ENCODE data around the gene PLEKHG5.

PLEKHG5 gene

DNA sequence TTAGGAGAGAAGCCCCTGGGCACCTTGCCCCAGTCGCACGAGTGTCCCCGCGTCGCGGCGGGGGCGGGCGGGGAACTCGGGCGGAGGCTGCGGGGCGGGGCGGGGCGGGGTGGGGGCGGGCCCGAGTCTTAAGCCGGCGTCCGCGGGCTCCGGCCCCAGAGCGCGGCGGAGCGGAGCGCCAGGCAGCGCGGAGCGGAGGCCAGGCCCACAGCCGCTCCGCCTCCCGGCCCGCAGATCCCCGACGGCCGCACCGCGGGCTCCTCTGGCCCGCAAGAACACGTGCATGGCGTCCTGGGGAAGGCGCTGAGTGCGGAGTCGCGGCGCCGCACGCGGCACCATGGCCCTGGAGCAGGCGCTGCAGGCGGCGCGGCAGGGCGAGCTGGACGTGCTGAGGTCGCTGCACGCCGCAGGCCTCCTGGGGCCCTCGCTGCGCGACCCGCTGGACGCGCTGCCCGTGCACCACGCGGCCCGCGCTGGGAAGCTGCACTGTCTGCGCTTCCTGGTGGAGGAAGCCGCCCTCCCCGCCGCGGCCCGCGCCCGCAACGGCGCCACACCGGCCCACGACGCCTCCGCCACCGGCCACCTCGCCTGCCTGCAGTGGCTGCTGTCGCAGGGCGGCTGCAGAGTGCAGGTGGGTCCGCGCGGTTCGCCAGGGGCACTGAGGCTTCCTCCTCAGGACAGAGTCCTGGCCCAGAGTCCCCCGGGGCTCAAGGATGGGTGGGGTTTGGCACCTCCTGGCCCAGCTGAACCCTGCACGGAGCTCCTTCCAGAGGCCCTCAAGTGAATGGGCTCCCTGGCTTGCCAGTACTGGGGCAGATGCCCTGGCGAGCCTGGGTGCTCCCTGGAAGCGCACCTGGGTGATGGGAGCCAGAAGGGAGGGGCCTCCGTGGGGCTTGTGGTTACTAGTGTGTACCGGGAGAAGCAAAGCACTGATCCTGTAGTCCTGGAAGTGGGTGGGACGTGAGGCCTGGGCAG is 66.6 kb downstream of the PLEKHG5 start, which contains the start of gene ESPN:
Gene ESPN, plus strand, starts transcription at position 158 of the 975 bp plus-strand sequence. Its CDS starts 180 bp downstream, at position 338.
- no peak for DNase-seq

DNA sequence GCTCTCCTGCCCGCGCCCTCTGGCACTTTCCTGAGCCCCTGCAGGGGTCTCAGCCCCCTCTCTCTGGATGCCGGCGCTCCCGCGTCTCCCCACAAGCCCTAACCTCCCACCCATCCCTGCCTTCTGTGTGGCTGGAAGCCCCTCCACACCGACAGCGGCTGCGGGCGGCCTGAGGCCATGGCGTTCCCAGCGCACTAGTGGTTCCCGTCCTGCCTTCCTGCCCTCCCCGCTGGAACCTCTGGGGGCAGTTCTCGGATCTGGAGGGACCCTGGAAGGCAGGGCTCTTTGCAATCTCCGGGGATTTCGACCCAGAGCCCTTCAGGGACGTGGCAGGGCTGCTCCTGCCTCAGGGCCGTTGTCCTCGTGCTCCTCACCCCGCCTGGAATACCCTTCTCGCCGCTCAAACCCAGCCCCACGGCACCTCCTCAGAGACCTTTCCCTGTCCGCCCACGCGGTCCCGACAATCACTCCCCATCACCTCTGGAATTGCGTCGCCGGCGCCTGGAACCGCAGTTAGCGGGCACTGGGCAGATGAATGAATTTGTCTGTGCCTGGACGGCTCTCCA is 67.4 kb downstream of the PLEKHG5 start:
- DNase-seq: peak; percentile 30

DNA sequence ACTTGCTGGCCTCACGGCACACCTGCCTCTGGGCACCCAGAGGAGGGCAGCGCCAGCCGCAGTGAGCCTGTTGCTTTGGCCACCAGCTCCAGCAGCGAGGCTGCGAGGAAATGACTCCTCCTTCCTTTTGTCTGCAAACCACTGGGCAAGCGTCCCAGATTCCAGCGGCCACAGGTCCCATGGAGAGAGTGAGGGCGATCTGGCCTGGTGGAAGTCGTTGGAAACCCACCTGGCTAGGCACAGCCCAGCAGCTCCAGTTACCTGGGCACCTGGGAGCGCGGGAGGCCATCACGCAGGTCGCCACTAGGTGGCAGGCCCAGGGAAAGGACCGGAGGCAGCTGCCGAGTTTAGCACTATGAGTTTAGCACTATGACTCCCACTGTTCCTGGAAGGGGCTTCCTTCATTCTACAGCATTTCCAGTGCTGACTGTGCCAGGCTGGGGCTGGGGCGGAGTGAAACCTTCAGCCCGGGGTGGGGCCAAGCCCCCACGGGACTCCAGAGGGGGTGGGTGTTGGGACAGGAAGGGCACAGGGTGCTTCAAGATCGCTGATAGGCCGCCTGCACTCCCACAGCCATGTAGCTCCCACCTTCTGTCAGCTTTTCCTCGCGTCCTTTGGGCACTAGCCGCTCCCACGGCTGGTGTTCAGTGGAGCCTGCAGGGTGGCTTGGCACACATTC is 68.0 kb downstream of the PLEKHG5 start:
- DNase-seq: peak; percentile 93

DNA sequence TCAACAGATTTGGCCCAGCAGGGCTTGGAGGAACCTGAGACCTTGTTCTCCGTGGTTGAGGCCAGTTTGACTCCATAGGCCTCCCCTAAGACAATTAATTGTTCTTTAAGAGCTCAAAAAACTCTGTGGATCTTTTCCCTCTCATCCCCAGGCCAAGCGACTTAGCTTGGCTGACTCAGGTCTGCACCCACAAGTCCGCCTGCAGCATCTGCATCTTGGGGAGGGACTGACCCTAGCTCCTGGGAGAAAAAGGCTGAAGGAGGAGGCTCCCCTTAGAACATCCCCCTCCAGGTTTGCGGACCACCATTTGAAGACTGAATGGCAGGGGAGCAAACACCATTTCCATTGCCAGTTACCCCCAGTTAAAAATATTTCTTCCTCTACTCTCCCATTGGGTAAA is 70.2 kb downstream of the PLEKHG5 start:
- DNase-seq: no peak

DNA sequence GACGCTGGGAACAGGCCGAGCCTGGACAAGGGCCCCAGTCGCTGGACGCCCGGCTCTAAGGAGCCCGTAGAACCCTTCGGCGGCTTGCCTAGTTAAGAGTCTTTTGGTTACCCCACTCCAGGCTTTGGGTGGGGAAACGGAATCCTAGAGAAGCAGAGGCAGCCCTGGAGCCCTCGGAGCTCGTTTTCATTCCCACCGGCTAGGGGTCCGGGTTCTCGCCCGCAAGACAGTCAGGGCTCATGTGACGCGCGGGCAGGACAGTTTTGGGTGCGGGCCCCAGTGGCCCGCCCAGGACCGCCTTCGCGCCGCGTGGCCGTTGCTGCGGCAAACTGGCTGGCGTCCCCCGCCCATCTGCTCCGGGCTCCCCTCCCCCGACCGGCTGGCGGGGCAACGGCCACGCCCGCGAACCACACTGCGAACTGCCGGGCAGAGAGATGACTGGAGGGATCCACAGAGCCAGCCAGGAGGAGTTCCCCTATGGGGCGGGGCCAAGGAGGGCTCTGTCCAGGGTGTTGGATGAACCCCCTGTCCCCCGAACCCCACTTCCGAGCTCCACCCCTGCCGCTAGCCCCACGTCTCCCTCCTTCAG is 70.9 kb downstream of the PLEKHG5 start:
- no peak for DNase-seq

- no peak for DNase-seq
Measured at GRCh38 chr1:6419804-6420453, 71.5 kb downstream of the PLEKHG5 start, which contains the start of gene HES2. Gene HES2 (minus strand): TSS chr1:6419919. CDS start chr1:6419820, 99 bp downstream.

DNA sequence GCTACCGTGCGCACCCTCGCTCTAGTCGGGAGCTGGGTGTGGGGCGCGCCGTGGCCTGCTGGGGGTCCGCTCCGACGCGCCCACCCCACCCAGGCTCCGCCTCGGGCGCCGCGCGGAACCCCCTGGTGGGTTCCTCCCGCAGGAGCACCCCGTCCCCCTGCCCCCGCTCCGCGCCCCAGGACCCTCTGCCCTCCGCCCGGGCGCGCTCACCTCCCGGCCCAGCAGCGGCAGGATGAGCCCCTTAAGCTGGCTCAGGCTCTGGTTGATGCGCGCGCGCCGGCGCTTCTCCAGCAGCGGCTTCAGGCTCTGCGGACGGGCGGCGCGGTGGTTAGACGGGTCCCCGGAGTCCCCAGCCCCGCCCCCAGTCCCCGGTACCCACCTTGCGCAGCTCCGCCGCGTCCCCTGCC is 72.1 kb downstream of the PLEKHG5 start:
- DNase-seq: peak; percentile 12

- no peak for DNase-seq
Measured at GRCh38 chr1:6418668-6419396, 72.6 kb downstream of the PLEKHG5 start.

- no peak for DNase-seq
Measured at GRCh38 chr1:6417961-6418667, 73.4 kb downstream of the PLEKHG5 start.
